ENCODE results near the gene SHISA9.
"Not testable (repeated sequence)": the region's sequence is repeated elsewhere in the genome, so short reads cannot be mapped to it uniquely, and the experiment has no call there.

Gene SHISA9

DNA sequence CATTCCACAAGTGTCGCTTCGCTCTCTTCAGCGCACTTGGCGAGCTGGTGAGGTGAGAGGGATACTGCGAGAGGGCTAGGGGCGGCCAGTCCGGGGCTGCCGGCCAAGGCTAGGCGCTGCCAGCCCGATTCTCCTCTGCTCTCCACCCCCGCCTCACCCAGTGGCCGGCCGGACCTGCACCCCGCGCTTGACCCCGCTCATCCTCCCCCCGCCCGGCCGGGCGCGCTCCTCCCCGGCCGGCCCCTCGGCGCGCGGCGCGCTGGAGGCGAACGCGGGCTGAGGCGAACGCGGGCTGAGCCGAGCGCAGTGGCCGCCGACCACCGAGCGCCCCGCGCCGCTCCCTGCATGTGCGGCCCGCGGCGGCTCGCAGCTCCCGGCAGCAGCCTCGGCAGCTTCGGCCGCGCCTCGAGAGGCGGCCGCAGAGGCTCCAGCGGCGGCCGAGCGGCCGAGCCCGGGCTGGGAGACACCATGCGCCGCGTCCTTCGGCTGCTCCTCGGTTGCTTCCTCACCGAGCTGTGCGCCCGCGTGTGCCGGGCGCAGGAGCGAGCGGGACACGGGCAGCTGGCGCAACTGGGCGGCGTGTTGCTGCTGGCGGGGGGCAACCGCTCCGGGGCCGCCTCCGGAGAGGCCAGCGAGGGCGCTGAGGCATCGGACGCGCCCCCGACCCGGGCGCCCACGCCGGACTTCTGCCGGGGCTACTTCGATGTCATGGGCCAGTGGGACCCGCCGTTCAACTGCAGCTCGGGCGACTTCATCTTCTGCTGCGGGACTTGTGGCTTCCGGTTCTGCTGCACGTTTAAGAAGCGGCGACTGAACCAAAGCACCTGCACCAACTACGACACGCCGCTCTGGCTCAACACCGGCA, at the start of gene SHISA9:
Gene SHISA9 (plus strand): TSS at position 2 of the 865 bp plus-strand sequence.
- DNase-seq (ENCODE audit: low spot score), result no peak

- no peak for DNase-seq (ENCODE audit: low spot score)
Measured at GRCh38 chr16:12853972-12854371, 47.4 kb upstream of the SHISA9 start.

DNA sequence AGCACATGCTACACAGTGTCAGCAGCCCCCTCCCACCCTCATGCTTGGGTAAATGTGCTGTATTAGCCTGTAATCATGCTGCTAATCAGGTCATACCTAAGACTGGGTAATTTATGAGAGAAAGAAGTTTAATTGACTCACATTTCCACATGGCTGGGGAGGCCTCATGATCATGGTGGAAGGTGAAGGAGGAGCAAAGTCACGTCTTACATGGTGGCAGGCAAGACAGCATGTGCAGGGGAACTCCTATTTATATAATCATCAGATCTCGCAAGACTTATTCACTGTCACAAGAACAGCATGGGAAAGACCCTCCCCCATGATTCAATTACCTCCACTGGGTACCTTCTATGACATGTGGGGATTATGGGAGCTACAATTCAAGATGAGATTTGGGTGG, 44.0 kb upstream of the SHISA9 start:
- not testable (repeated sequence) for DNase-seq (ENCODE audit: low spot score)

DNA sequence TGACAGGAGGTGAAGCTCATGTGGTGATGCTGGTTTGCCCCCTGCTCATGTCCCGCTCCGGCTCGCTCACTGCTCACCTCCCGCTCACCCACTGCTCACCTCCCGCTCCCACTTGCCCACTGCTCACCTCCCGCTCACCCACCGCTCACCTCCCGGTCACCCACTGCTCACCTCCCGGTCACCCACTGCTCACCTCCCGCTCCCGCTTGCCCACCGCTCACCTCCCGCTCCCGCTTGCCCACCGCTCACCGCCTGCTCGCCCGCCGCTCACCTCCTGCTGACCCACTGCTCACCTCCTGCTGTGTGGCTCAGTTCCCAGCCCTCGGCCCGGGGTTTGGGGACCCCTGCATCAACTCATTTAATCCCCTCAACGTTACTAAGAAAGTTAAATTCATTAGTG, 39.1 kb upstream of the SHISA9 start:
- no peak for DNase-seq (ENCODE audit: low spot score)

DNA sequence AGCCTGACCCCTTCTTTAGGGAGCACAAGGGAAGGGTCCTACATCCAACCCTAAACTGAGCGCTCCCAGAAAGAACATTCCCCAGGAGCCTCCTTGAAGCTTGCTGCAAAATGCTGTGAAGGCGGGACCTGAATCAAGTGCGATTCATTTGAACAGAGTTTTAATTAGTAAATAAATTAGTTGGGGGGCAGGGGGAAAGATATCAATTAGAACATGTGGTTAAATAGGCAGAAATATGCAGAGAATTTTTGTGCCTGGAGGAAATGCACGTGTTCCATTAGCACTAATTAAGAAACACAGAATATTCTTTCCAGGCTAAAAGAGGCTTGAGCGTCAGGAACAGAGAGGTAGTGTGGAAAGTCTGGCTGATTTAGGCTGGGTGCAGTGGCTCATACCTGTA, 38.5 kb upstream of the SHISA9 start:
- no peak for DNase-seq (ENCODE audit: low spot score)

GRCh38 chr16:12866981-12867551, 34.3 kb upstream of the SHISA9 start:
- DNase-seq (ENCODE audit: low spot score), result no peak

DNA sequence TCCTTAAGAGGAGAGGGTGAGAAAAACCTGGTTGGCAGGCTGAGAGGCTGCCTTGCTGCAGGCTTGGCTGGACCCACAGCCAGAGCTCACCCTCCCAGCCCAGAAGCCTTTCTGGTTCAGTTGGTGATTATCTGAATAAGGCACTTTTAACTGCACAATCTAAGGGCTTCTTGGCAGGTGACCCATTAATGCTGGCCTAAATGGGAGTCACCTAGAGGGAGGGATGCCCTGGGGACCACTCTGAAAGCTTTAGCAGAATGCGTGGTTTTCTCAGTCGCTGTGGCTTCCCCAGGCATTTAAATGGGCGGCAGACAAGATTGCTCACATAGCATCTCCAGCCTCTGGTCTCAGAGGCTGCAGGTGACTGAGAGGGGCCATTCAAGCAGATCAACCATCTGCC, 33.2 kb upstream of the SHISA9 start:
- DNase-seq (ENCODE audit: low spot score), result no peak

- no peak for DNase-seq (ENCODE audit: low spot score)
Measured at GRCh38 chr16:12868788-12869187, 32.6 kb upstream of the SHISA9 start.

- DNase-seq (ENCODE audit: low spot score), result no peak
Measured at GRCh38 chr16:12869698-12870427, 31.5 kb upstream of the SHISA9 start.

DNA sequence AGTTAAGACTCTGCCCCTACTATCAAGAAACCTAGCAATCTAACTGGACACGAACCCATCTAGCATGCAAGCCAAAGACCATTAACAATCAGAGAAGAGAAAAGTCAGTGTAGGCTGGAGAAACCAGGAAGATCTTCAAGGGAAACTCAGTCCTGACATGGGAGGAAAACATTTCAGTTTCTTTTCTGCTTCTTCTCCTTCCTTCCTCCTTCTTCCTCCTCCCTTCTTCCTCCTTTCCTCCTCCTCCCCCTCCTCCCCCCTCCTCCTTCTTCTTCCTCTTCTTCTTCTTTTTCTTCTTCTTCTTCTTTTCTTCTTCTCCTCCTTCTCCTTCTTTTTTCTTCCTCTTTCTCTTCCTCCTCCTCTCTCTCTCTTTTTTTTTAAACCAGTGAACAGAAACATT, 29.6 kb upstream of the SHISA9 start:
- DNase-seq (ENCODE audit: low spot score), result no peak

DNA sequence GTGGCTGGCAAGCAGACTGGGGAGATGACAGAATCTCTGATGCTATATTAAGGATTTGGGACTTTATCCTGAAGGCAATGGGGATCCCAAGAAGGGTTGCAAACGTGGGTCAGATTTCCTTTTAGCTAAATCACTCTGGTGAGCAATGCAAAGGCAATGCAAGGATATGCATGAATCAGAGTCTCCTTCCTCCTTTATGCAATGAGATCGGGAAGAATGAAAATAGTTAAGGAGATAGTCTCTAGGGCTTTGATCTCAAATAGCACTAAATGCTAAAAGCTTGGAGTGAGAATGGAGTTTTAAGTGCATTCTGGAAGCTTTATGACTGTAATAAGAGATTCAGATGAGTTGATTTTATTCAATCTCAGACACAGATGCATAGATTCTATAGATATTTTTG, 27.2 kb upstream of the SHISA9 start:
- DNase-seq (ENCODE audit: low spot score), result no peak

DNA sequence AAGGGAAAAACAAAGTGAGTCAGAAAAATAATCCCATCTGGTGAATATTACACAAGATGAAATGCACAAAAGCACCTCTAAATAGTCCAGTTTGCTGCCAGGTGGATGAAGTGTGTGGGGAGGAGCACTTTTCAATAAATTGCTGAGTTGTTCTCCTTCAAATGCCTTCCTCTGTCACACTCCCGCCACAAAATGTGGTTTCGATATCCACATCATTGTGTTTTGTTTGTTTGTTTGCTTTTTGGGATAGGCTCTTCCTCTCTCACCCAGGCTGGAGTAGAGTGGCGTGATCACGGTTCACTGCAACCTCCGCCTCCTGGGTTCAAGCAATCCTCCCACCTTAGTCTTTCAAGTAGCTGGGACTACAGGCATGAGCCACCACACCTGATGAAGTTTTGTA, 24.6 kb upstream of the SHISA9 start:
- no peak for DNase-seq (ENCODE audit: low spot score)

DNA sequence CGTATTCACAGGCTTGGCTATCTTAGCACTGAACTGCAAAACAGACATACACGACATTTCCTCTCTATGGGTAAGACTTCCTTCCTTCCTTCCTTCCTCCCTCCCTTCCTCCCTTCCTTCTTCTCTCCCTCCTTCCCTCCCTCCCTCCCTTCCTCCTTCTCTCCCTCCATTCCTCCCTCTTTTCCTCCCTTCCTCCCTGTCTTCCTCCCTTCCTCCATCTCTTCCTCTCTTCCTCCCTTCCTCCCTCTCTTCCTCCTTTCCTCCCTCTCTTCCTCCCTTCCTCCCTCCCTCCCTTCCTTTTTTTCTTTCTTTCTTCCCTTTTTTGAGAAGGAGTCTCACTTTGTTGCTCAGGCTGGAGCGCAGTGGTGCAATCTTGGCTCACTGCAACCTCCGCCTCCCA, 22.4 kb upstream of the SHISA9 start:
- no peak for DNase-seq (ENCODE audit: low spot score)

- DNase-seq (ENCODE audit: low spot score), result no peak
Measured at GRCh38 chr16:12879812-12880211, 21.6 kb upstream of the SHISA9 start.

DNA sequence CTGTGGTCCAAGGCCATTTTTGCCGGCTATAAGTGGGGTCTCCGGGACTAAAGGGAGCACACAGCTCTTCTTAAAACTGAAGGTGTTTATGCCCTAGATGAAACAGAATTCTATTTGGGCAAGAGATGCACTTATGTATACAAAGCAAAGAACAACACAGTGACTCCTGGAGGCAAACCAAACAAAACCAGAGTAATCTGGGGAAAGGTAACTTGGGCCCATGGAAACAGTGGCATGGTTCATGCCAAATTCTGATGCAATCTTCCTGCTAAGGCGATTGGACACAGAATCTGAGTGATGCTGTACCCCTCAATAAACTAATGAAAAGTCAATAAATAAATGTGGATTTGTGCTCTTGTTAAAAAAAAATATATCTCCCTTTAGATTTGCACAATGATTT, 20.2 kb upstream of the SHISA9 start:
- DNase-seq (ENCODE audit: low spot score), result no peak

DNA sequence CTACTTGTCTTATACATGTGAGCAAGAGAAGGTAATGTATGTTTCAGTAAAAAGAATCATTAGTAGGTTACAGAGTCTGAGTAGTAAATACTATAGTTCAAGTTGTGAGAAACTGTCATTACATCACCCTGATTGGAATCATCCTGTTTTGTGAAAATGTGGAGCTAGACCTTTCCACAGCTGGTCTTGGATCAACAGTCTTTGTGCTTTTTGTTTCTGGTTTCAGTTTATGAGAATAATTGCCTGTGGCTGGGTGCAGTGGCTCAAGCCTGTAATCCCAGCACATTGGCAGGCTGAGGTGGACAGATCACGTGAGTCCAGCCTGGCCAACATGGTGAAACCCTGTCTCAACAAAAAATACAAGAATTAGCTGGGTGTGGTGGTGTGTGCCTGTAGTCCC, 19.7 kb upstream of the SHISA9 start:
- DNase-seq (ENCODE audit: low spot score), result no peak

DNA sequence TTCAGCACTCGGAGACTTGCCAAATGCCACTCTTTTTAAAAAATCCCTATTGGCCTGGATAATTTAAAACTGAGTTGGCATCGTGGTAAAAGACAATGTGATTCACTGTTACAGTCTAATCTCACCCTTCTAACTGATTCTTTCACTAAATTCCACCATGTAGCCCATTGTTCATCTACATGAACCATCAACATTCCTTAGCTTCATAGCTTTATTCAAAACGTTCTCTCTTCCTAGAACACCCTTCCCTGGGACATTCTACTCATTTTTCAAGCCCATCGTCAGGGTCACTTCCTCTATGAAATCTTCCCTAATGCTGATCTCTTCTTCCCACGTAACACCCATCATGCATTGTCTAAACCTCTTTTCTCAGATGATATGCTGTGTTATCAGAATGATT, 15.7 kb upstream of the SHISA9 start:
- DNase-seq (ENCODE audit: low spot score), result no peak

- no peak for DNase-seq (ENCODE audit: low spot score)
Measured at GRCh38 chr16:12891836-12892235, 9.6 kb upstream of the SHISA9 start.

DNA sequence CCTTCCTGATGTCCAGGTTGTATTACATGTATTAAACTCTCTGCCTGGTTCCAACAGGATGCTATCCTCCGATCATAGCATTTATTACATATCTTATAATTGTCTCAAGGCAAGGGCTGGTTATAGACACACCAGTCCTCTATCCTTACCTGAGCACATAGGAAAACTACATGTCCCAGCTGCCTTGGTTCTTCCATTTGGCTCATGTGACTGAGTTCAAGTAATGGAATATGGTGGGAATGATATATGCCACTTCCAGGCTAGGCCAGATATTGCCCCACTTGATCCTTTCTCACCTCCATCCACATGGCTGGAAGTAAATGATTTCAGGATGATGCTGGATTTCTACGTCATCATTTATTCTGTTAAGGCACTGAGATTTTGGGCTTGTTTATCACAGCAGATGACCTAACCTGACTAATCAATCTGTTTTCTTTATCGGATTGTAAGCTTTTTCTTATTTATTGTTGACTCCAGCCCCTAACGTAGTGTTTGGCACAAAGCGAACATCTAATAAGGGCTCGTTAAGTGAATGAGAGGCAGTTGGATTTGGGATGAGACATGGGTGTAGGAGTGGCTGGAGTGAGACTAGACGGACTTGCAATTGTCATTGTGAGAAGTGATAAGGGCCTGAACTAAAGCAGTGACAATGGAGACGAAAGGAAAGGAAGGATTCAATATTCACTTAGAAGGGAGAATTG, 8.2 kb upstream of the SHISA9 start:
- DNase-seq (ENCODE audit: low spot score), result no peak

DNA sequence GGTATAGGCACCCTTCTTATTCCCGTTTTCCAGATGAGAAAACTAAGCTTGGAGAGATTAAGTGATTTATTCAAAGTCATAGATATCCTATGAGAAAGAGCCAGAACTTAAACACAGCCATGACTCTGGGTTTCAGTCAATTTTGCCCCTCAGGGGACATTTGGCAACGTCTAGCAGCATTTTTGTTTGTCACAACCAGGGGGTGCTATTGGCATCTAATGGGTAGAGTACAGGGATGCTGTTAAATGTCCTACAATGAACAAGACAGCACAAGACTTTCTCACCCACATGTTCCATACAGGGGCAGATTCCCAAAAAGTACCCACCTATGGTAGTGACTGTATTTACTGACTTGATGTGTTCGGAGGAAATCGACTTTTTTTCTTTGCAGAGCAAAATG, 4.8 kb upstream of the SHISA9 start:
- DNase-seq (ENCODE audit: low spot score), result no peak

DNA sequence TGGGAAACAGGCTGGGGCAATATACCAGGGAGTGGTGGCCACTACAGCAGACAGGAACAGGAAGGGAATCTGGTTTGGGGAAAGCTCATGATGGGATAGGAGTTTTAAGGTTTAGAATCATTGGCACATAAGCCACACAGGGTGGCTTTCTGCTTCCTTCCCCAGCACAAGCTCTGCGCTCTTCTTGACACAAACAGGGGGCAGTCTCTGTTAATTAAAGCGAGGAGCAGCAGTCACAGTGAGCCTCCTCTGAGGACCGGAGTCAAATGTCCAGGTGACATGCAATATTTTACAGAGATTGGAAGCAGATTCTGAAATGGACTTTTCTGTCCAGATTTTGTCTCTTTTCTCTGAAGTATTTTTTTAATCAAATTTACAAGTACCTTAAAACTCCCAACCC, 2.8 kb upstream of the SHISA9 start:
- no peak for DNase-seq (ENCODE audit: low spot score)

DNA sequence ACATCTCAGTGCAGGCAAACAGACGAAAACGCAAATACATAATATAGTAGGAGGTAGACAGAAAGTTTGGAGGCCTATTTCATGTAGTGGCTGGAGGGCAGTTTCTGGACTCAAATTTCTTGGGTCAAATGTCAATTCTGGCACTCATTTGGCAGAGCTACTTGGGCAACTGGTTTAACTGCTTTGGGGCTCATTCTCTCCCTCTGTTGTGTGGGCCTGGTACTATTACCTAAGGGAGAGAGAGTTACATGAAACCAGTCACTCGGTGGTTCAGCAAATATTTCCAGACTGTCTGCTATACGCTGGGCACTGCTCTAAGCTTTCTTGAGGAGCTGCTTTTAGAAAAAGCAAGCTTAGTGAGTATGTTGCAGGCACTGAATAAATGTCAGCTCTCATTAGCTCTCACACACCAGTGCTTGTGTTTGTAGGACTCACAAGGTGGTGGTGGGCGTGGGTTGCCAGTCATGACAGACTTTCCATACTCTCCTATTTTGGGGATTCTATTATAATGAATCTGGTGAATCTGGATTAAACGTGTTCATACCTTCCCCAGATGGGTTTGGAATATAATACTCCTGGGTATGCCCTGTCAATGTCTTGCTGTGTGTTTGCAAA, 1.8 kb upstream of the SHISA9 start:
- no peak for DNase-seq (ENCODE audit: low spot score)

Measured in hematopoietic multipotent progenitor cell treated with erythropoietin and hydrocortisone succinate and interleukin-3 and kit ligand, for 15 days (in vitro differentiated cells).